SU-DHL-6 (cell line): Measurements from ENCODE around the gene SUMF1.

Experiments used
- H2AFZ ChIP-seq: fragments of 200-600 bp; sonication (generic); 2 replicates; pipeline ENCODE4 v1.6.1; 2014; ENCODE audit warnings: low read depth, mild to moderate bottlenecking, moderate library complexity, mixed read lengths, antibody characterized with exemption, low read length; ENCODE audit not compliant: severe bottlenecking
- H3F3A ChIP-seq: fragments of 200-600 bp; shearing (Covaris generic); 2 replicates; pipeline ENCODE4 v1.6.0; 2016; ENCODE audit warnings: antibody characterized with exemption, mild to moderate bottlenecking; ENCODE audit not compliant: insufficient read depth
- H3K27ac ChIP-seq: fragments of 200-600 bp; sonication (generic); 2 replicates; pipeline ENCODE4 v1.5.1; 2016; ENCODE audit warnings: low read depth, mild to moderate bottlenecking, low read length, moderate library complexity, mixed read lengths
- H3K27me3 ChIP-seq: fragments of 200-600 bp; sonication (generic), shearing (Covaris generic); 2 replicates; pipeline ENCODE4 v1.6.0; 2014; ENCODE audit warnings: mild to moderate bottlenecking, low read length
- H3K36me3 ChIP-seq: fragments of 200-600 bp; sonication (generic); 2 replicates; pipeline ENCODE4 v1.6.1; 2014; ENCODE audit warnings: mild to moderate bottlenecking, low read length, mixed read lengths
- H3K4me2 ChIP-seq: fragments of 300-600, 200-600 bp; shearing (Covaris generic), sonication (generic); 2 replicates; pipeline ENCODE4 v1.6.0; 2014; ENCODE audit warnings: low read length, low read depth, mild to moderate bottlenecking; ENCODE audit not compliant: poor library complexity, severe bottlenecking
- H3K4me3 ChIP-seq: fragments of 200-600 bp; sonication (generic); 2 replicates; pipeline ENCODE4 v1.5.1; 2014; ENCODE audit warnings: antibody characterized with exemption, low read length, mild to moderate bottlenecking, mixed read lengths; ENCODE audit not compliant: insufficient read depth, poor library complexity, severe bottlenecking
- H3K79me2 ChIP-seq: fragments of 200-600 bp; sonication (generic); 2 replicates; pipeline ENCODE4 v1.6.1; 2014; ENCODE audit warnings: mild to moderate bottlenecking, low read length, moderate library complexity; ENCODE audit not compliant: insufficient read depth
- H3K9ac ChIP-seq: fragments of 200-600 bp; sonication (generic); 2 replicates; pipeline ENCODE4 v1.7.0; 2014; ENCODE audit warnings: mild to moderate bottlenecking, low read length
- H3K9me2 ChIP-seq: fragments of 200-600 bp; sonication (generic); replicated peaks from 2 replicates; pipeline ENCODE4 v1.6.1; 2014; ENCODE audit warnings: low read length; ENCODE audit not compliant: insufficient read depth
- H3K9me3 ChIP-seq: fragments of 200-600 bp; sonication (generic); 2 replicates; pipeline ENCODE4 v1.6.1; 2014; ENCODE audit warnings: low read length, mixed read lengths; ENCODE audit not compliant: insufficient read depth
- H4K20me1 ChIP-seq: fragments of 200-600 bp; sonication (generic); 2 replicates; pipeline ENCODE4 v1.6.1; 2014; ENCODE audit warnings: low read depth, mild to moderate bottlenecking, antibody characterized with exemption, low read length, moderate library complexity, mixed read lengths
- EZH2phosphoT487 ChIP-seq: fragments of 200-600 bp; sonication (generic), shearing (Covaris generic); conservative IDR thresholded peaks from 2 replicates; pipeline ENCODE4 v1.6.1; 2018; ENCODE audit warnings: mild to moderate bottlenecking, antibody characterized with exemption, low read length, moderate library complexity, mixed read lengths
- TF ChIP-seq, protein P1 (sequence below): fragments of 200-600 bp; sonication (generic); IDR thresholded peaks from one replicate; pipeline ENCODE4 v1.5.1; 2017; ENCODE audit warnings: antibody characterized with exemption, mild to moderate bottlenecking, low read length, moderate library complexity; ENCODE audit not compliant: insufficient read depth, poor library complexity, severe bottlenecking

The SUMF1 gene

DNA sequence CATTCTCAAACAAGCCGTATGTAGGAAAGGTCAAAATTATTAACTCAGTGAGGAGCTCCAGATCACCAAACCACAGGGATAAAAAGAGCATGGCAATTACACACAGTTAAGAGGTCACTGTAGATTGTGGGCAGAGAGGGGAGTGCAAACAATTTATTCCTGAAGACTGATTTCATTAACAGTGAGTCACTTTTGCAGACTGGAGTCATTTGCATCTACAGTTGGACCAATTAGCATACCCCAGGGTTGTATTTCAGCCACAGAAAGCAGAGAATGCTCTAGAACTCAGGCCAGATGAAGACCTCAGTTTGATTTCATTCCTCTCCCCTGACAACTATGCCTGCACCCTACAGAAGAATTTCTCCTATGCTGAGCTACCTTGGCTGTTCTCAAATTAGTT, 123.8 kb downstream of the SUMF1 start:
- Histone ChIP-seq H3K79me2 (no peaks in the 10 kb centered on the region), H3K4me2 (no peak overlapping the region), H3K4me3 (no peak overlapping the region), H3K36me3 (no peaks in the 10 kb centered on the region), H3K9ac (no peak overlapping the region), H3K9me3 (no peaks in the 10 kb centered on the region), H3K9me2 (no peaks in the 10 kb centered on the region), H4K20me1 (no peaks in the 10 kb centered on the region), H2AFZ (no peak overlapping the region), H3K27ac (no peak overlapping the region), H3F3A (no peaks in the 10 kb centered on the region), H3K27me3 (no peaks in the 10 kb centered on the region)
- TF ChIP-seq EZH2phosphoT487, result no peak
- TF ChIP-seq, protein P1, sequence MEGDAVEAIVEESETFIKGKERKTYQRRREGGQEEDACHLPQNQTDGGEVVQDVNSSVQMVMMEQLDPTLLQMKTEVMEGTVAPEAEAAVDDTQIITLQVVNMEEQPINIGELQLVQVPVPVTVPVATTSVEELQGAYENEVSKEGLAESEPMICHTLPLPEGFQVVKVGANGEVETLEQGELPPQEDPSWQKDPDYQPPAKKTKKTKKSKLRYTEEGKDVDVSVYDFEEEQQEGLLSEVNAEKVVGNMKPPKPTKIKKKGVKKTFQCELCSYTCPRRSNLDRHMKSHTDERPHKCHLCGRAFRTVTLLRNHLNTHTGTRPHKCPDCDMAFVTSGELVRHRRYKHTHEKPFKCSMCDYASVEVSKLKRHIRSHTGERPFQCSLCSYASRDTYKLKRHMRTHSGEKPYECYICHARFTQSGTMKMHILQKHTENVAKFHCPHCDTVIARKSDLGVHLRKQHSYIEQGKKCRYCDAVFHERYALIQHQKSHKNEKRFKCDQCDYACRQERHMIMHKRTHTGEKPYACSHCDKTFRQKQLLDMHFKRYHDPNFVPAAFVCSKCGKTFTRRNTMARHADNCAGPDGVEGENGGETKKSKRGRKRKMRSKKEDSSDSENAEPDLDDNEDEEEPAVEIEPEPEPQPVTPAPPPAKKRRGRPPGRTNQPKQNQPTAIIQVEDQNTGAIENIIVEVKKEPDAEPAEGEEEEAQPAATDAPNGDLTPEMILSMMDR, result no peak

DNA sequence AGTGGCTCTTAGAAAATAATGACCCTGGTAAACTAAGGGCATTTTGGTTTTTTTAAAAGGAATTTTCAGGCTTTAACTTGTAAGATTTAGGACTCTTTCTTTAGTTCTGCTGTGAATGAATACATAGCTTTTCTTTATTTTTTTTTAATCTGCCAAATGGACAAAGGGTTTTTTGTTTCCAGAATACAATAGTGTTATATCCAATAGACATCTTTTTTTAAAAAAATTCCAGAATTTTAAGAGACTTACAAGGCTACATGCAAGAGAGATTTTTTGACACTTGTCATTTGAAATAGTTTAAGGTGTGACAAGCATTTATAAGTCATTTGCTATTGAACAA, 125.8 kb downstream of the SUMF1 start:
- TF ChIP-seq EZH2phosphoT487, result no peak
- TF ChIP-seq, protein P1, result no peak
- no peak overlapping the region for H3K4me2 ChIP-seq

DNA sequence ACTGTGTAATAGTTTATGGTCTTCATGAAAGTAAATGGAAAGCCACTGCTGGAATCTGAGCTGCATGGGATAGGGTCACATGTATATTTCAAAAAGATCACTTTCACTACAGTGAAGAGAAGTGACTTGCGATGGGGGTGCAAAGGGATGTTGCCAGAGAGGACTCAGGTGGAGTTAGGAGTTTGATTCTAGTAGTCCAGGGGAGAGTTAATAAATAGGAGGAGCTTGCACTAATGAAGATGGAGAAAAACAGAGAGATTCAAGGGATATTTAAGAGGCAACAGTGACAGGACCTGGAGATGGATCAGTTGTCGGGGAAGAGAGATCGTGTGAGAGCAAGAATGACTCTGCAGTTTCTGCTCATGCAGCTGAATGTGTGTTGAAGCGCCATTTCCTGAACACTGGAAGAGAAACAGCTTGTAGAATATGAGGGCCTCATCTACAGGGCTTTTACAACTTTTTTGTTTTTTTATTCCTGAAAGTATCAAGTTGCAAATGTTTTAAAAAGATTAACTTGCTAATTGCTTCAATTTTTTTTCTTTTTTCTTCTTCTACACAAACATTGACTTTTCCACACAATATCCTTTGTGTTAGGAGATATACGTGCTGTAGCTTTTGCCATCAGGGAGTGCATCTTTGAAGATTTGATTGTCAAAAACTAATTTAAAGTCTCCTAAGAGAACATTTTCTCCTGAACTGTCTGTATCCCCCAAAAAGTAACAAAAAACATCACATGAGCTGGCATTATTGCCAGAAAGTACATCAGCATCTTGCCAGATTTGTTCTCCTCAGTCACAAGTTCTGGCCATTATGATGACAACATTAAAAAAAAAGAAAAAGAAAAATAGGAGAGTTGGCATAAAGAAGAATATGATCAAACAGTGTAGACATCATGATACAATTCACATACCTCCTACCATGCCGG, 126.4 kb downstream of the SUMF1 start:
- Histone ChIP-seq H3K9ac (no peak overlapping the region), H3K36me3 (no peaks in the 10 kb centered on the region), H2AFZ (no peak overlapping the region), H3K27ac (no peak overlapping the region), H3K9me2 (no peaks in the 10 kb centered on the region), H4K20me1 (no peaks in the 10 kb centered on the region), H3K79me2 (no peaks in the 10 kb centered on the region), H3K4me3 (no peak overlapping the region), H3K4me2 (no peak overlapping the region), H3K9me3 (no peaks in the 10 kb centered on the region), H3K27me3 (no peaks in the 10 kb centered on the region), H3F3A (no peaks in the 10 kb centered on the region)
- TF ChIP-seq EZH2phosphoT487, result no peak
- TF ChIP-seq, protein P1, result no peak

More for the DNA sequence above, 125.8 kb downstream of the SUMF1 start:
- Histone ChIP-seq H3F3A (no peaks in the 10 kb centered on the region), H3K9me2 (no peaks in the 10 kb centered on the region), H3K9ac (no peak overlapping the region), H2AFZ (no peak overlapping the region), H3K27me3 (no peaks in the 10 kb centered on the region), H3K4me3 (no peak overlapping the region), H3K79me2 (no peaks in the 10 kb centered on the region), H4K20me1 (no peaks in the 10 kb centered on the region), H3K36me3 (no peaks in the 10 kb centered on the region), H3K9me3 (no peaks in the 10 kb centered on the region), H3K27ac (no peak overlapping the region)
